Breast epithelium (tissue), 4 donors: ENCODE results near the gene EDC4. TPM values are rescaled to one million over a fixed set of nuclear protein-coding genes. Genes with fewer than 3 reads are reported as not detected.
A peak's percentile ranks its signal among the peaks of the same experiment; 100 is the strongest.

Source experiments
- DNase-seq, 2 donors: peaks; one replicate each; pipeline ENCODE4 v3.0.0-alpha.2; 2019; ENCODE audit warnings: low spot score in 2 of 2
- H3K27ac ChIP-seq, 2 donors: fragments of 200-600 bp; sonication (generic) in 1 of 2; one replicate each; pipeline ENCODE4 v1.5.1; 2016 to 2019; ENCODE audit warnings: mild to moderate bottlenecking in 1 of 2
- H3K27me3 ChIP-seq, 2 donors: fragments of 200-600 bp; sonication (generic) in 1 of 2; one replicate each; pipeline versions ENCODE4 v1.5.1 to v1.6.0; 2017 to 2019; ENCODE audit warnings: control low read depth in 1 of 2, mild to moderate bottlenecking in 1 of 2
- H3K36me3 ChIP-seq: fragments of 200-600 bp; one replicate; pipeline ENCODE4 v1.5.1; 2019
- H3K4me1 ChIP-seq, 2 donors: fragments of 200-600 bp; sonication (generic); one replicate each; pipeline ENCODE4 v1.5.1; 2016 to 2019; ENCODE audit warnings: control low read depth in 1 of 2
- H3K4me3 ChIP-seq, 3 donors: fragments of 200-600 bp; sonication (generic); 1 replicate in 2 of 3; 2 replicates in 1 of 3; pipeline ENCODE4 v1.5.1; 2016 to 2019; ENCODE audit warnings: mild to moderate bottlenecking in 3 of 3, moderate library complexity in 2 of 3
- H3K9me3 ChIP-seq, 2 donors: fragments of 200-600 bp; sonication (generic) in 1 of 2; one replicate each; pipeline ENCODE4 v1.5.1; 2016 to 2019; ENCODE audit warnings: control low read depth in 1 of 2
- CTCF ChIP-seq, 3 donors: fragments of 450-650 bp; IDR thresholded peaks; one replicate each; pipeline ENCODE4 v1.5.1; 2016 to 2017; ENCODE audit warnings: antibody characterized with exemption in 3 of 3, mild to moderate bottlenecking in 3 of 3, moderate library complexity in 3 of 3
- POLR2A ChIP-seq: fragments of 450-650 bp; IDR thresholded peaks from one replicate; pipeline ENCODE4 v1.6.1; 2016; ENCODE audit warnings: antibody characterized with exemption, mild to moderate bottlenecking, moderate library complexity
- POLR2AphosphoS5 ChIP-seq, 3 donors: sonication (generic); formaldehyde crosslinking; IDR thresholded peaks; one replicate each; pipeline ENCODE4 v1.6.1; 2017; ENCODE audit warnings: antibody characterized with exemption in 3 of 3
- intact Hi-C: fragments of 100-400 bp; cut with DNase I; formaldehyde crosslinking; loops from one replicate; pipeline ENCODE4 v1.15.1; 2023; ENCODE audit warnings: low total_unique reads
- total RNA-seq, 3 donors: library from RNA; depleted of rRNA; stranded (reverse); fragments of >200 nt; gene quantifications; one replicate each; pipeline ENCODE4 v1.1.0, GENCODE V29; 2016

EDC4 gene
- total RNA-seq, 3 donors from 2014 or later: 43.3 to 57.0 (median 53.6) TPM

GRCh38 chr16:67923414-67924116, 50.7 kb downstream of the EDC4 start:
- Histone ChIP-seq H3K27me3 (no peaks in the 10 kb centered on the region), H3K4me3 (no peak overlapping the region), H3K9me3 (no peaks in the 10 kb centered on the region), H3K36me3 (no peaks in the 10 kb centered on the region), H3K27ac (peak overlapping the region; percentile 43 to 85), H3K4me1 (peaks cover 0 to 8% of the 10 kb centered on the region in 2 donors)
- intact Hi-C loops: loop anchor here (10.0 kb wide), 1 partner anchor 389 kb away; no protein-coding TSS in a partner anchor
- TF ChIP-seq POLR2AphosphoS5 (IDR thresholded peaks at IDR 0.05): no peak
- no peak for TF ChIP-seq POLR2A
- TF ChIP-seq CTCF (IDR thresholded peaks at IDR 0.05): no peak
- DNase-seq: peak; percentile 57 to 73

GRCh38 chr16:67924140-67924906, 51.5 kb downstream of the EDC4 start:
- H3K9me3 ChIP-seq: no peaks in the 10 kb centered on the region
- intact Hi-C loops: loop anchor here (10.0 kb wide), 1 partner anchor 390 kb away; no protein-coding TSS in a partner anchor
- H3K27ac ChIP-seq: peak overlapping the region; percentile 43 to 85
- H3K36me3 ChIP-seq: no peaks in the 10 kb centered on the region
- no peak for TF ChIP-seq POLR2AphosphoS5 (IDR thresholded peaks at IDR 0.05)
- no peak for TF ChIP-seq CTCF (IDR thresholded peaks at IDR 0.05)
- TF ChIP-seq POLR2A: no peak
- H3K4me3 ChIP-seq: no peak overlapping the region
- H3K27me3 ChIP-seq: no peaks in the 10 kb centered on the region
- H3K4me1 ChIP-seq: peaks cover 0 to 8% of the 10 kb centered on the region in 2 donors
- no peak for DNase-seq

GRCh38 chr16:67926181-67926750, 53.4 kb downstream of the EDC4 start:
- intact Hi-C loops: loop anchor here (2.0 to 10.0 kb wide), 2 partner anchors 375 to 391 kb away; no protein-coding TSS in a partner anchor
- no peaks in the 10 kb centered on the region for H3K36me3 ChIP-seq
- DNase-seq: peak; percentile 70 to 71
- TF ChIP-seq POLR2A (no peak), POLR2AphosphoS5 (IDR thresholded peaks at IDR 0.05) (peak in 2 of 3 donors; percentile 40 to 52), CTCF (IDR thresholded peaks at IDR 0.05) (peak in 1 of 3 donors; percentile 19)
- peak overlapping the region; percentile 83 to 85 for H3K27ac ChIP-seq
- peaks cover 0 to 8% of the 10 kb centered on the region in 2 donors for H3K4me1 ChIP-seq
- no peaks in the 10 kb centered on the region for H3K9me3 ChIP-seq
- H3K27me3 ChIP-seq: no peaks in the 10 kb centered on the region
- H3K4me3 ChIP-seq: no peak overlapping the region

- Histone ChIP-seq H3K4me1 (peaks cover 0 to 8% of the 10 kb centered on the region in 2 donors), H3K36me3 (no peaks in the 10 kb centered on the region), H3K27ac (peak overlapping the region; percentile 83 to 85), H3K27me3 (no peaks in the 10 kb centered on the region), H3K4me3 (no peak overlapping the region), H3K9me3 (no peaks in the 10 kb centered on the region)
- no peak for DNase-seq
- TF ChIP-seq POLR2AphosphoS5 (IDR thresholded peaks at IDR 0.05): no peak
- no peak for TF ChIP-seq POLR2A
- TF ChIP-seq CTCF (IDR thresholded peaks at IDR 0.05): no peak
- intact Hi-C loops: loop anchor here (1.0 to 10.0 kb wide), 3 partner anchors 109 to 393 kb away; no protein-coding TSS in a partner anchor
Observed at GRCh38 chr16:67927131-67927941, 54.5 kb downstream of the EDC4 start.
